ENCODE measurements around the gene PNCK. TPM values are rescaled to one million over a fixed set of nuclear protein-coding genes. Genes with fewer than 3 reads are reported as not detected.

PNCK gene
- total and polyA plus RNA-seq, 12 donors = 0.42 to 6.5 (median 1.2) TPM; not detected in 2

DNA sequence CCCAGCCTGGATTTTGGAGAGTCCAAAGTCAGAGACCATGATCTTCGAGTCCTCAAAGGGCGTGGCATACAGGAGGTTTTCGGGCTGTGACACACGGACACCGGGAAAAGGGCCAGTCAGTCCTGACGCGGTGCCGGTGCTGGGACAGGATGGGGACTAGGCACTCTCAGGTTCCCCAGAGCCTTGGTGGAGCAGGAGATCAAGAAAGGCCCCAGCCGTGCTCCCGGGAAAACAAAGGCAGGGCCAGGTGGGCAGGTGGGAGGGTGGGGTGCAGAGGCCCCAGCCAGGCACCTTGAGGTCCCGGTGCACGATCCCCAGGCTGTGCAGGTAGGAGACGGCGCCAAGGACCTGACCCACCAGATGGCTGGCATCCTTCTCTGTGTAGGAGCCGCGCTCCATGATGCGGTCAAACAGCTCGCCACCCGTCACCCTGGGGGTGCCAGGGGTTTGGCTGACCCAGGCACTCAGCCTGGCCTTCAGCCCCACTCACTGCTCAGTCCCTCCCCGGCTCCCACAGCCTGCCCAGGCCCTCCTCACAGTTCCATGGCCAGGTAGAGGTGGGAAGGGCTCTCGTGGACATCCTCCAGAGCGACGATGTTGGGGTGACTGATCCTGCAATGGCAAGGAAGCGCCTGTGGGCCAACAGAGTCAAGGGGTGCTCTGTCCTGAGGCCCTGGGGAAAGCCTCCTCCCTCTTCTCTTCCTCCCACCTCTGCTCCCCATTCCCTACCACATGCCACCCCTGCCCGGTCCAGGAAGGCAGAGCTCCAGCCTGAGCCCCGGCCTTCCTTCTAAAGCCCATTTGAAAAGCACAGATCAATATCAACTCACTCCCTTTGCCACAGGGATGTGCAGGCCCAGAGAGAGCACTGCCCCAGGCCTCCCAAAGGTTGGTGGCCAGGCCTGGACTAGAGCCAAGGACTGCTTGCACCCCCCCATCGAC is 1.8 kb downstream of the PNCK start:
- Histone ChIP-seq H3K9me3 (replicated peaks in 1 of 3) (no peaks in the 10 kb centered on the region), H3K27me3 (peaks cover 30% of the 10 kb centered on the region), H3K4me3 (no peak overlapping the region), H3K27ac (no peak overlapping the region), H3K36me3 (replicated peaks in 1 of 2) (no peaks in the 10 kb centered on the region), H3K4me1 (replicated peaks in 1 of 2) (no peaks in the 10 kb centered on the region)
- peak in 1 of 7 donors; percentile 8 for DNase-seq
- WGBS, 4 donors = 91 to 97% (median 92%) methylated on average over 3 to 27 of the region's 27 CpGs
- intact Hi-C loops (cut with DNase I) = loop anchor here in 1 of 2 donors (5.0 kb wide), 1 partner anchor 120 kb away; no protein-coding TSS in a partner anchor
- no peak for TF ChIP-seq POLR2A (IDR thresholded peaks at IDR 0.05)
- TF ChIP-seq, protein P1, sequence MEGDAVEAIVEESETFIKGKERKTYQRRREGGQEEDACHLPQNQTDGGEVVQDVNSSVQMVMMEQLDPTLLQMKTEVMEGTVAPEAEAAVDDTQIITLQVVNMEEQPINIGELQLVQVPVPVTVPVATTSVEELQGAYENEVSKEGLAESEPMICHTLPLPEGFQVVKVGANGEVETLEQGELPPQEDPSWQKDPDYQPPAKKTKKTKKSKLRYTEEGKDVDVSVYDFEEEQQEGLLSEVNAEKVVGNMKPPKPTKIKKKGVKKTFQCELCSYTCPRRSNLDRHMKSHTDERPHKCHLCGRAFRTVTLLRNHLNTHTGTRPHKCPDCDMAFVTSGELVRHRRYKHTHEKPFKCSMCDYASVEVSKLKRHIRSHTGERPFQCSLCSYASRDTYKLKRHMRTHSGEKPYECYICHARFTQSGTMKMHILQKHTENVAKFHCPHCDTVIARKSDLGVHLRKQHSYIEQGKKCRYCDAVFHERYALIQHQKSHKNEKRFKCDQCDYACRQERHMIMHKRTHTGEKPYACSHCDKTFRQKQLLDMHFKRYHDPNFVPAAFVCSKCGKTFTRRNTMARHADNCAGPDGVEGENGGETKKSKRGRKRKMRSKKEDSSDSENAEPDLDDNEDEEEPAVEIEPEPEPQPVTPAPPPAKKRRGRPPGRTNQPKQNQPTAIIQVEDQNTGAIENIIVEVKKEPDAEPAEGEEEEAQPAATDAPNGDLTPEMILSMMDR (IDR thresholded peaks at IDR 0.05) = no peak

DNA sequence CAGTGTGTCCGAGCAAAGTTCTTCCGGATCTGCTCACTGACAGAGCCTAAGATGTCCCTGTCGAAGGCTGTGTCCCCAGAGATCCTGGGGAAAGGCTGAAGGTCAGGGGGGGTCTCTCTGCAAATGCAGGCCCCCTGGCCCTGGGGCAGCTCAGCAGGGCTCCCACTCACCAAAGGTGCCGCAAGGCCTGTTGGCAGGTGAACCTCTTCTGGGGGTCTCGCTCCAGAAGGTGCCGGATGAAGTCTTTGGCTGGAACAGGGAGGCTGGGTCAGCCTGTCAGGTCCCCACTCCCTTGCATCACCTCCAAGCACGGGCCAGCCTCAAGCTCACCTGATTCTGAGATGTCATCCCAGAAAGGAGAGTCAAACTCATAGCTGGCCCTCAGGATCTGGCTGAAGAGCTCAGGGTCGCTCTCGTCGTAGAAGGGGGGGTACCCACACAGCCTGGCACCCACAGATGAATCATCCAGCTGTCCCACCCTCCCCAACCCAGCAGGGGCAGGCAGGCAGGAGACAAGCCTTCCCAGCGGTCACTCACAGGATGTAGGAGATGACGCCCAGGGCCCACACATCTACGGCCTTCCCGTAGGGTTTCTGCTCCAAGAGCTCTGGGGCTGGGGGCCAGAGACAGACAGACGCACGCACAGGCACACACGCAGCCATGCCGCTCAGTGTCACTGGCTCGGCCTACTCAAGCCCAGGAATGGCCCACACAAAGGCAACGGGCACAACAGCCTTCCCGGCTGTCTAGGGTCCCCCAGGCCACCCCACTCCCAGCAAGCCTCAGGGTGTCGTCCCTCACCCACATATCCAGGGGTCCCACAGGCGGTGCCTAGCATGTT is 2.6 kb downstream of the PNCK start:
- Histone ChIP-seq H3K36me3 (replicated peaks in 1 of 2) (no peaks in the 10 kb centered on the region), H3K4me3 (no peak overlapping the region), H3K27me3 (peaks cover 24% of the 10 kb centered on the region), H3K27ac (no peak overlapping the region), H3K4me1 (replicated peaks in 1 of 2) (no peaks in the 10 kb centered on the region), H3K9me3 (replicated peaks in 1 of 3) (no peaks in the 10 kb centered on the region)
- TF ChIP-seq, protein P1 (IDR thresholded peaks at IDR 0.05) = no peak
- TF ChIP-seq POLR2A (IDR thresholded peaks at IDR 0.05) = no peak
- DNase-seq = peak in 2 of 7 donors; percentile 9 to 12
- intact Hi-C loops (cut with DNase I) = loop anchor here in 1 of 2 donors (5.0 kb wide), 1 partner anchor 119 kb away; no protein-coding TSS in a partner anchor
- WGBS, 4 donors = 83 to 100% (median 85%) methylated on average over 1 to 23 of the region's 23 CpGs

DNA sequence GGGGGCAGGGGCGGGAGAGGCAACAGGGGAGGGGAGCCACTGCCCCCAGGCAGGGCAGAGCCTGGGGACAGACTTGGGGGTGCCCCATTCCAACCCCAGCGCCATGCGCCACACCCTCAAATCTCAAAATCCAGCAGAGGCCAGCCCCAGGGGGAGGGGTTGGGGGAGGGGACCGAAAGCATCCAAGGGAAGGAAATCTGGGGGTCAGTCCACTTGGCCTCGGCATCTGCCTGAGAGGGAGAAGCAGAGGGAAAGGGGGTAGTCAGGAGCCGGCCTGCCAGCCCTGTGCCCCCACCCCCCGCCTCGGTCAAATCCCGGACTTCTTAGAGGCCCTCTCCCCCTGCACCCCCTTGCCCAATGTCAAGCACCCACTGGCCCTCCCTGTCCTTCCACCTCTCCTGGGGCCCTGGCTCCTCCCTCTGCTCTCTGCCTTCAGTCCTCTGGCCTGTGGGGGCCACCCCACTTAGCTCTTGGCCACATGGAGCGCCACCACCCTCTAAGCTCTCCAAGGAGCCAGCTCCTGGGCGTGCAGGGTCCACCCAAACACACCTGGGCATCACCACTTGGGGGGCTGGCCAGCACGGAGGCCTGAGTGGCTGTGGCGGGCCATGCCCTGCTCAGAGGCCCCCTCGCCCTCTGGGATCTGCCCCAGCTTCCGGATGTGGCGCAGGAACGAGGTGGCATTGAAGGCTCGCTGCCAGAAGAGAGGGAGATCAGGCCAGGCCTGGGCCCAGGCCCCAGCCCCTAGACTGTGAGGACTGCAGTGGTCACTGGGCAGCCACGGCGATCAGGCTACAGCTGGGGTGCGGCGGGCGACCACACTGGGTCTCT is 3.5 kb downstream of the PNCK start:
- H3K36me3 ChIP-seq (replicated peaks in 1 of 2) = no peaks in the 10 kb centered on the region
- no peak overlapping the region for H3K27ac ChIP-seq
- peaks cover 24% of the 10 kb centered on the region for H3K27me3 ChIP-seq
- intact Hi-C loops (cut with DNase I) = loop anchor here in 1 of 2 donors (5.0 kb wide), 1 partner anchor 118 kb away; no protein-coding TSS in a partner anchor
- no peaks in the 10 kb centered on the region for H3K9me3 ChIP-seq (replicated peaks in 1 of 3)
- WGBS, 4 donors = 77 to 83% (median 77%) methylated on average over 14 to 23 of the region's 23 CpGs; no CpG with 5 or more reads in 1 of the 4 donors
- no peaks in the 10 kb centered on the region for H3K4me1 ChIP-seq (replicated peaks in 1 of 2)
- no peak for TF ChIP-seq POLR2A (IDR thresholded peaks at IDR 0.05)
- TF ChIP-seq, protein P1 (IDR thresholded peaks at IDR 0.05) = no peak
- no peak overlapping the region for H3K4me3 ChIP-seq
- peak in 1 of 7 donors; percentile 18 for DNase-seq

Data from adrenal gland (tissue), 12 donors.